Measurements from ENCODE around the gene MTREX. TPM values are rescaled to one million over a fixed set of nuclear protein-coding genes. Genes with fewer than 3 reads are reported as not detected.
A peak's percentile ranks its signal among the peaks of the same experiment; 100 is the strongest.

Gene MTREX
- total and polyA plus RNA-seq, 7 donors = 11.3 to 76.7 (median 59.0) TPM

- peak overlapping the region in 3 of 4 donors; percentile 0 to 48 (median 41) for H3K27ac ChIP-seq
- TF ChIP-seq EP300 (IDR thresholded peaks at IDR 0.05) (no peak), POLR2AphosphoS5 (IDR thresholded peaks at IDR 0.05) (no peak), CTCF (IDR thresholded peaks at IDR 0.05) (no peak), POLR2A (IDR thresholded peaks at IDR 0.05) (no peak)
- no peaks in the 10 kb centered on the region for H3K27me3 ChIP-seq
- 19 to 61% methylated on average over 5 of the region's 5 CpGs for WGBS, 2 donors
- H3K9me3 ChIP-seq = no peaks in the 10 kb centered on the region
- peaks cover 0 to 45% (median 6%) of the 10 kb centered on the region in 4 donors for H3K36me3 ChIP-seq
- intact Hi-C loops (cut with DNase I) = no loop called here
- no peak for DNase-seq
- no peak overlapping the region for H3K4me3 ChIP-seq
- peaks cover 0 to 42% (median 31%) of the 10 kb centered on the region in 4 donors for H3K4me1 ChIP-seq
Measured at GRCh38 chr5:55467862-55468551, 160.2 kb downstream of the MTREX start.

- Histone ChIP-seq H3K27ac (peak overlapping the region in 2 of 4 donors; percentile 24 to 48), H3K4me1 (peaks cover 0 to 50% (median 34%) of the 10 kb centered on the region in 4 donors), H3K36me3 (peaks cover 0 to 46% (median 4%) of the 10 kb centered on the region in 4 donors), H3K9me3 (no peaks in the 10 kb centered on the region), H3K4me3 (no peak overlapping the region), H3K27me3 (no peaks in the 10 kb centered on the region)
- TF ChIP-seq POLR2AphosphoS5 (IDR thresholded peaks at IDR 0.05) (no peak), EP300 (IDR thresholded peaks at IDR 0.05) (no peak), CTCF (IDR thresholded peaks at IDR 0.05) (no peak), POLR2A (IDR thresholded peaks at IDR 0.05) (no peak)
- intact Hi-C loops (cut with DNase I) = no loop called here
- DNase-seq = no peak
Measured at GRCh38 chr5:55469839-55470238, 162.1 kb downstream of the MTREX start.

- H3K36me3 ChIP-seq = peaks cover 0 to 43% (median 4%) of the 10 kb centered on the region in 4 donors
- H3K27ac ChIP-seq = peak overlapping the region in 2 of 4 donors; percentile 24 to 48
- no peak overlapping the region for H3K4me3 ChIP-seq
- WGBS, 2 donors = 95 to 97% methylated on average over 1 of the region's 1 CpG
- no peaks in the 10 kb centered on the region for H3K9me3 ChIP-seq
- peaks cover 0 to 55% (median 36%) of the 10 kb centered on the region in 4 donors for H3K4me1 ChIP-seq
- H3K27me3 ChIP-seq = no peaks in the 10 kb centered on the region
- TF ChIP-seq POLR2A (IDR thresholded peaks at IDR 0.05) = no peak
- TF ChIP-seq EP300 (IDR thresholded peaks at IDR 0.05) = no peak
- TF ChIP-seq POLR2AphosphoS5 (IDR thresholded peaks at IDR 0.05) = no peak
- no peak for TF ChIP-seq CTCF (IDR thresholded peaks at IDR 0.05)
- intact Hi-C loops (cut with DNase I) = no loop called here
- DNase-seq = no peak
Measured at GRCh38 chr5:55470282-55470681, 162.5 kb downstream of the MTREX start.

- no peak for DNase-seq
- Histone ChIP-seq H3K27me3 (no peaks in the 10 kb centered on the region), H3K4me3 (no peak overlapping the region), H3K9me3 (no peaks in the 10 kb centered on the region), H3K27ac (no peak overlapping the region), H3K4me1 (peaks cover 0 to 57% (median 36%) of the 10 kb centered on the region in 4 donors), H3K36me3 (peaks cover 0 to 31% (median 4%) of the 10 kb centered on the region in 4 donors)
- intact Hi-C loops (cut with DNase I) = no loop called here
- TF ChIP-seq POLR2AphosphoS5 (IDR thresholded peaks at IDR 0.05) = no peak
- WGBS, 2 donors = 46 to 59% methylated on average over 1 of the region's 1 CpG
Measured at GRCh38 chr5:55471468-55471867, 163.7 kb downstream of the MTREX start.

GRCh38 chr5:55472642-55473041, 164.9 kb downstream of the MTREX start:
- intact Hi-C loops (cut with DNase I) = no loop called here
- Histone ChIP-seq H3K4me1 (peaks cover 0 to 52% (median 31%) of the 10 kb centered on the region in 4 donors), H3K9me3 (no peaks in the 10 kb centered on the region), H3K36me3 (peaks cover 0 to 21% (median 4%) of the 10 kb centered on the region in 4 donors), H3K27me3 (no peaks in the 10 kb centered on the region), H3K4me3 (no peak overlapping the region), H3K27ac (no peak overlapping the region)
- DNase-seq = no peak
- TF ChIP-seq EP300 (IDR thresholded peaks at IDR 0.05) (no peak), POLR2A (IDR thresholded peaks at IDR 0.05) (no peak), CTCF (IDR thresholded peaks at IDR 0.05) (no peak), POLR2AphosphoS5 (IDR thresholded peaks at IDR 0.05) (no peak)
- 85 to 87% methylated on average over 1 of the region's 1 CpG for WGBS, 2 donors

Other genes starting within 250 kb of the MTREX start
- gene GZMA, start 205.3 kb upstream of the MTREX start, total RNA-seq = 1 to 10 TPM in 1 of 4 donors, not detected in 3; 1.1 TPM
- gene GZMA, start 205.3 kb upstream of the MTREX start, polyA plus RNA-seq = 10 to 100 TPM in 1 of 3 donors, 1 to 10 TPM in 2; 4.2 to 15.0 (median 8.0) TPM
- 10 to 100 TPM; 14.2 to 20.8 (median 16.2) TPM for gene GPX8, start 147.8 kb upstream of the MTREX start, total RNA-seq
- 1 to 10 TPM; 1.8 to 8.9 (median 7.2) TPM for gene GPX8, start 147.8 kb upstream of the MTREX start, polyA plus RNA-seq
- not detected for gene CDC20B, start 134.8 kb upstream of the MTREX start, total RNA-seq
- gene CDC20B, start 134.8 kb upstream of the MTREX start, polyA plus RNA-seq = not detected
- not detected for gene MCIDAS, start 80.7 kb upstream of the MTREX start, total RNA-seq
- 1 to 10 TPM in 1 of 3 donors, under 1 TPM in 1, not detected in 1; 0.15 to 3.6 TPM for gene MCIDAS, start 80.7 kb upstream of the MTREX start, polyA plus RNA-seq
- not detected for gene CCNO, start 74.4 kb upstream of the MTREX start, total RNA-seq
- 1 to 10 TPM in 1 of 3 donors, not detected in 2; 2.0 TPM for gene CCNO, start 74.4 kb upstream of the MTREX start, polyA plus RNA-seq
- 10 to 100 TPM; 28.8 to 34.2 (median 31.9) TPM for gene DHX29, start 295 bp upstream of the MTREX start, total RNA-seq
- 10 to 100 TPM in 1 of 3 donors, 1 to 10 TPM in 2; 7.6 to 11.4 (median 9.0) TPM for gene DHX29, start 295 bp upstream of the MTREX start, polyA plus RNA-seq
- 100 to 1,000 TPM; 264 to 355 (median 310) TPM for gene PLPP1, start 227.0 kb downstream of the MTREX start, total RNA-seq
- gene PLPP1, start 227.0 kb downstream of the MTREX start, polyA plus RNA-seq = 10 to 100 TPM; 44.2 to 84.3 (median 47.4) TPM